SJSA1 (cell line): ENCODE data around the gene APP. TPM values are rescaled to one million over a fixed set of nuclear protein-coding genes. Genes with fewer than 3 reads are reported as not detected.
A peak's percentile ranks its signal among the peaks of the same experiment; 100 is the strongest.

Experiments used
- DNase-seq, 2 experiments: peaks; one replicate each; pipeline ENCODE4 v3.0.0-alpha.2; 2015 to 2020; ENCODE audit warnings: low spot score in 2 of 2, low read depth in 1 of 2
- H3K27ac ChIP-seq: fragments of 250-450 bp; sonication (Bioruptor Pico); 2 replicates; pipeline ENCODE4 v1.5.1; 2020; ENCODE audit warnings: mild to moderate bottlenecking, moderate library complexity
- H3K27me3 ChIP-seq: fragments of 250-450 bp; sonication (Bioruptor Pico); replicated peaks from 2 replicates; pipeline ENCODE4 v1.5.1; 2020; ENCODE audit warnings: mild to moderate bottlenecking, moderate library complexity
- H3K36me3 ChIP-seq: fragments of 250-450 bp; sonication (Bioruptor Pico); 2 replicates; pipeline ENCODE4 v1.5.1; 2020; ENCODE audit warnings: mild to moderate bottlenecking
- H3K4me1 ChIP-seq: fragments of 250-450 bp; sonication (Bioruptor Pico); replicated peaks from 2 replicates; pipeline ENCODE4 v1.6.1; 2021; ENCODE audit warnings: mild to moderate bottlenecking
- H3K4me3 ChIP-seq: fragments of 250-450 bp; sonication (Bioruptor Pico); 2 replicates; pipeline ENCODE4 v1.5.1; 2020; ENCODE audit warnings: mild to moderate bottlenecking
- H3K9me3 ChIP-seq: fragments of 250-450 bp; sonication (Bioruptor Pico); replicated peaks from 2 replicates; pipeline ENCODE4 v1.5.1; 2020; ENCODE audit warnings: mild to moderate bottlenecking
- total RNA-seq: library from RNA; depleted of rRNA; stranded (reverse); fragments of >200 nt; shearing (Covaris generic); gene quantifications from 2 replicates; pipeline ENCODE4 v1.2.3, GENCODE V29; 2014

APP gene
- total RNA-seq, 1 experiment from 2014 or later = 221 TPM

- no peak for DNase-seq
- Histone ChIP-seq H3K9me3 (no peaks in the 10 kb centered on the region), H3K27me3 (no peaks in the 10 kb centered on the region), H3K36me3 (no peaks in the 10 kb centered on the region), H3K27ac (no peak overlapping the region), H3K4me1 (no peaks in the 10 kb centered on the region), H3K4me3 (no peak overlapping the region)
Measured at GRCh38 chr21:26177187-26177586, 6.6 kb upstream of the APP start.

DNA sequence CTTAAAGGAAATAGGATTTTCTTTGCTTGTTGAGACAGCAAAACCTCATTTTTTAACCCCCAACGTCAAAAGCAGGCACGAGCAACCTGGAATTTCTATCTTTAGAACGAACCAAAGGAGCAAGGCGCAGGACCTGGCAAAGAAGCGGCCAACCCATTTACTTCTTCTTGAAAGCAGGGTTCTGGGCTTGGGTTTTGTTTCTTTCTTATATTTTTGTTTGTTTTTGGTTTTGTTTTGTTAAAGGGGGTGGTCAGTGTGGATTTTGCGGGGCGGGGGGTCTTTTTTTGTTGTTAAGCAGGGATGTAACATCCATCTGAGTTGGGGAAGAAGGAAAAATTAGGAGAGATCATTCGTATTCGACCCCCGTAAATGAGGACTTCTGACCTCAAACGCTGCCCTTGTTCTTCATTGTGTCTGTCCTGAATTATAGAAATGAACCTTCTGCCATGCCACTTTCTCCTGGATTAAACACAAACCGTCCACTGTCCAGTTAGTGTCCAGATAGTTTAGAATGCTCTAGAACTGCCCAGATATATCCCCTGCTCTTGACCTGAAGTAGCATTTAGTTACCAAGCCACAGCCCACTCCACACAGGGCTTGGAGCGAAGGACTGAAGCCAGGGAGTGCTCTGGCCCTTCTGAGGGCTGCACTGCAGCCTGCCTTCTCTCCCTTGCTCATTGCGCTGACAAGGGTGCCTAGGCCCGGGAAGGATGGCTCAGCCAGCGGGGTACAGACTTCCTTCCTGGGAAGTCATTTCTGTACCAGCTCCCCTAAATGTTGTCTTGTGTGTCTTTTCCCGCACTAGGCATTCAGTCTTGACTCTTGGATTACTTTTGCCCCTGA is 909 bp upstream of the APP start:
- Histone ChIP-seq H3K4me1 (peaks cover 28% of the 10 kb centered on the region), H3K27ac (no peak overlapping the region), H3K36me3 (peaks cover 23% of the 10 kb centered on the region), H3K9me3 (no peaks in the 10 kb centered on the region), H3K27me3 (no peaks in the 10 kb centered on the region), H3K4me3 (peak overlapping the region; percentile 84)
- DNase-seq = no peak

DNA sequence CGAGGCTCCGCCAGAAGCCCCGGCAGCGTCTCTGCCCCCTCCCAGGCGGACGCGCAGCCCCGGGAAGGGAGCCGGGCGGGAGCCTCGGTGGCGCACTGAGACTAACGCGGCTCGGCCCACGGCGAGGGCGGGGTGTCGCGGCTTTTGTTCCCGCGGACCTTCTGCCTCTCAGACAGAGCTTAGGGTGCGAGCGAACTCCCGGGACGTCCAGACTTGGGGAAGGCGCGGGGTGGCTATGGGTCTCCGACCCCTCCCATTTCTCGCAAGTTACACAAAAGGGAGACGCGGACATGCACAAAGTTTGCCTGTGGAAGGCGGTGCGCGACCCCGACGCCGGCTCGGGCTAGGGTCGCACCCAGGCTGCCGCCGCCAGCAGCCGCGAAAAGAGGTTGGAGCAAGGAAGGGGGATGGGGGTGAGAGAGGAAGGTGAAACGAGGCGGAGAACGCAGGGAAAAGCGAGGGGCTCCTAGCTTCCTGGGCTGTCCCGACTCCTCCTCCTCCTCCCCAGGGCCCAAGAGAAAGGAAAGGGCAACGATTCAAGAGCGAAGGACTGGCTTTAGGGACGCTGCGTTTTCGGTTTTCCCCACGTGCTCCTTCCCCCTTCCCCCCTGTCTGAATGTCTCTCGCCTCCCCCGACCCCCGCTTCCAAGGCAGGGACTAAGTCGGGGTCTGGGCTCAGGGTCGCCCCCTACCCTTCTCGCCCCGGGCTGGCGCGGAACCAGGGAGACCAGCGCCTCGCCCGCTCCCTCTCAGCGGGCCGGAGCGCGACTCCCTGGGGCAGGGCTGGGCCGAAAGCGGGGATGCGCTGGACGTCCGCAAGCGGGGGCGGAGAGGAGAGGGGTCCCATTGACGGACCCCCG is 729 bp downstream of the APP start:
- Histone ChIP-seq H3K27ac (peak overlapping the region; percentile 59), H3K4me3 (peak overlapping the region; percentile 84), H3K27me3 (no peaks in the 10 kb centered on the region), H3K9me3 (no peaks in the 10 kb centered on the region), H3K36me3 (peaks cover 23% of the 10 kb centered on the region), H3K4me1 (peaks cover 30% of the 10 kb centered on the region)
- DNase-seq = peak; percentile 62 to 76

DNA sequence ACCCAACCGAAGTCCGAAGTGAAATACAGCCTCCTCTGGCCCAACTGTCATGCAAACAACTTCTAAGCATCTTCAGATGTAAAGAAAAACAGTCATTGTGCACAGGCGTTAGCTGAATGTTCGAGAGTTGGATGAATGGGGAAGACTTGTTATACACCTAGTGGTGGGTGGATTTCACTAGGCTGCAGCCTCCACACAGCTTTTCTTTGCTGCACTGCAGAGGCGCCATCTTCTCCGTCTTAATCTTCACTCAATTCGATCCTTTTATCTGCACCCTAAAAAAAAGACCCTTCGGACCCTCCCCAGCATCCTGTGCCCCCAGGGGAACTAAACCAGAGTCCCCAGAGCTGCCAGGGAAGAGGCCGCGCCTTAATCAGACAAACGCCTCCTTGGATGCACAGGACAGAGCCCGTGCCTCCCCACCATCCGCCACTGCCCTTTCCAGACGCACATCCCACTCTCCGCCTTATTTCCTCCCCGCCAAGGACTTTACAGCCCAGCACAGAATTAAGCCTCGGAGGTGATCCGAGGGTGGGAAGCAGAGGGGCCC is 1.4 kb downstream of the APP start:
- DNase-seq = peak; percentile 51 to 79
- no peaks in the 10 kb centered on the region for H3K9me3 ChIP-seq
- no peaks in the 10 kb centered on the region for H3K27me3 ChIP-seq
- peaks cover 23% of the 10 kb centered on the region for H3K36me3 ChIP-seq
- H3K27ac ChIP-seq = peak overlapping the region; percentile 59
- H3K4me3 ChIP-seq = peak overlapping the region; percentile 84
- peaks cover 30% of the 10 kb centered on the region for H3K4me1 ChIP-seq

DNA sequence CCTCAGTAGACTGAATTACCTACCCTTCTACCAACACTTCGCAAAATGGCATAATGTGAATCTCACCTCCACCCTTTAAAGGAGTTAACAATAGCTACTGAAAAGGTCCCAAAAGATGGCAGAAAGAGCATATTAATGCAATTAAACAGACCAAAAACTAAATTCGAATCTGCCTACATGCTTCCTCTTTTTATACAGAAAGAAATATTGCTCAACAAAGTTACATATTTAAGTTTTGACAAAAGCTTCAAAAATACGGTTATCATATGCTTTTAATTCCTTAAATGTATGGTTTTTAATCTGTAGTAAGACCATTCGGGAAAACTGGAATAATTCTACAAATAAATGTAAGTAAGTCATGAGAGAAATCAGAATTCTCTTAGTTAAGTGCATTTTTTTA is 2.2 kb downstream of the APP start:
- Histone ChIP-seq H3K36me3 (peaks cover 23% of the 10 kb centered on the region), H3K27me3 (no peaks in the 10 kb centered on the region), H3K27ac (no peak overlapping the region), H3K4me3 (no peak overlapping the region), H3K9me3 (no peaks in the 10 kb centered on the region), H3K4me1 (peaks cover 30% of the 10 kb centered on the region)
- no peak for DNase-seq

GRCh38 chr21:26167593-26167992 is 3.0 kb downstream of the APP start:
- H3K27me3 ChIP-seq = no peaks in the 10 kb centered on the region
- no peak overlapping the region for H3K4me3 ChIP-seq
- DNase-seq = no peak
- H3K27ac ChIP-seq = peak overlapping the region; percentile 48; the same call in 1 of the 2 replicates
- no peaks in the 10 kb centered on the region for H3K9me3 ChIP-seq
- peaks cover 30% of the 10 kb centered on the region for H3K4me1 ChIP-seq
- H3K36me3 ChIP-seq = peaks cover 23% of the 10 kb centered on the region

DNA sequence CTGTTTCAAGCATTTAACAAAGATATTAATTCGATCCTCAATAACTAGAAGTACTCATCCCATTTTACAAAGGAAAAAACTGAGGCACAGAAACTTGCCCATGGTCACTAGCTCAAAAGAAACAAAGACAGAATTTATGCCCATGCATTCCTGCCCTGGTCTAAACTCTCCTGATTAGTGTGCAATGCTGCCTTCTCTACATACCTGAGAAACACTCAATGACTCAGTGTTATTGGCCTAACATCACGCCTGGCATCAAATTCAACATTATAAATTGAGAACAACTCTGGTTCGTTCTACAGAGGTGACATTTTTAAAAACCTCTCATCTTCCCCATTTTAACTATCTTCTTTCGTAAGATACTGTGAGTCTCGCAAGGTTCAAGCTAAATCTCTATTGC is 5.2 kb downstream of the APP start:
- H3K27me3 ChIP-seq = no peaks in the 10 kb centered on the region
- no peak for DNase-seq
- no peak overlapping the region for H3K27ac ChIP-seq
- H3K9me3 ChIP-seq = no peaks in the 10 kb centered on the region
- peaks cover 25% of the 10 kb centered on the region for H3K4me1 ChIP-seq
- H3K36me3 ChIP-seq = peaks cover 21% of the 10 kb centered on the region
- no peak overlapping the region for H3K4me3 ChIP-seq

DNA sequence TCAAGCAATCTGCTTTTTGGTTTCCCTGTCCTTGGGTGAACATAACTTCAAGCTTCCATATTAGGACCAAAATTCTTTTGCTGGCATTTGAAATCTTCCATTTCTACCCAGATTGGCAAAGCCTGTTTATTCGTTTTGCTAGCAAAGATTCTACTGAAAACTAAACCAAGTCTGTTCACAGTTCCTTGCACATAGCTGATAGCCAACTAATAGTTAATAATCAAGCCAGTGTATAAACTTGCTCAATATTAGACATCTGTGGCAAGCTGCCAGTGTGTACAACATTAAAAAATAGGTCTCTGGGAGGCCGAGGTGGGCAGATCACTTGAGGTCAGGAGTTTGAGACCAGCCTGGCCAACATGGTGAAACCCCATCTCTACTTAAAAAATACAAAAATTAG is 6.3 kb downstream of the APP start:
- DNase-seq = no peak
- no peak overlapping the region for H3K27ac ChIP-seq
- H3K27me3 ChIP-seq = no peaks in the 10 kb centered on the region
- H3K4me1 ChIP-seq = peaks cover 25% of the 10 kb centered on the region
- H3K9me3 ChIP-seq = no peaks in the 10 kb centered on the region
- H3K4me3 ChIP-seq = no peak overlapping the region
- H3K36me3 ChIP-seq = peaks cover 14% of the 10 kb centered on the region

GRCh38 chr21:26162081-26162480 is 8.5 kb downstream of the APP start:
- Histone ChIP-seq H3K4me1 (peaks cover 9% of the 10 kb centered on the region), H3K4me3 (no peak overlapping the region), H3K27ac (no peak overlapping the region), H3K27me3 (no peaks in the 10 kb centered on the region), H3K9me3 (no peaks in the 10 kb centered on the region), H3K36me3 (0 out of 2 replicates have a peak, but pooled peaks cover under 1% of the 10 kb centered on the region)
- no peak for DNase-seq

- DNase-seq = no peak
- no peak overlapping the region for H3K4me3 ChIP-seq
- H3K27ac ChIP-seq = no peak overlapping the region
- no peaks in the 10 kb centered on the region for H3K36me3 ChIP-seq
- H3K4me1 ChIP-seq = peaks cover under 1% of the 10 kb centered on the region
- no peaks in the 10 kb centered on the region for H3K9me3 ChIP-seq
- H3K27me3 ChIP-seq = no peaks in the 10 kb centered on the region
Measured at GRCh38 chr21:26159869-26160268, 10.7 kb downstream of the APP start.

DNA sequence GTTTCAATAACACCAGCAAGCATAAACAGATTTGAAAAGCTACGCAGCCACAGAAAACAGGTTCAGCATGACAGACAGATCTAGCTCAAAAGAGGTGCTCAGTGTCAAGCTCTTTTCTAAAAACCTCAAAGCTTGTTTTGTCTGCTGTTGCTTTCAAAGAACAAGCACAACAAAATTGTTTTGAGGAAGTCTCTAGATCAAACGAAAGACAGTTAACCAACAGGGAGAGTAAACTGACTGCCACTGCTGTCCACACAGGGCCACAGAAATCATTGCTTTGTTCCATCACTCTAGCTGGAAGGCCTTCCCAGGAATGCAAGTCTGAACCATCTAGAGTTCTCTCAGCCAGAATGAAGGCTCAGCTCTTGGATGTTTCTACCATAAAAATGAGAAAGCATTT is 12.8 kb downstream of the APP start:
- Histone ChIP-seq H3K36me3 (no peaks in the 10 kb centered on the region), H3K9me3 (no peaks in the 10 kb centered on the region), H3K27ac (no peak overlapping the region), H3K4me1 (peaks cover 18% of the 10 kb centered on the region), H3K27me3 (no peaks in the 10 kb centered on the region), H3K4me3 (no peak overlapping the region)
- no peak for DNase-seq

- H3K4me3 ChIP-seq = no peak overlapping the region
- no peaks in the 10 kb centered on the region for H3K27me3 ChIP-seq
- no peaks in the 10 kb centered on the region for H3K9me3 ChIP-seq
- no peaks in the 10 kb centered on the region; the same call in 1 of the 2 replicates for H3K36me3 ChIP-seq
- DNase-seq = no peak
- peaks cover 18% of the 10 kb centered on the region for H3K4me1 ChIP-seq
- no peak overlapping the region for H3K27ac ChIP-seq
Measured at GRCh38 chr21:26154753-26155152, 15.8 kb downstream of the APP start.

GRCh38 chr21:26153758-26154157 is 16.8 kb downstream of the APP start:
- H3K27ac ChIP-seq = peak overlapping the region; percentile 41
- H3K4me3 ChIP-seq = no peak overlapping the region
- H3K4me1 ChIP-seq = peaks cover 26% of the 10 kb centered on the region
- no peaks in the 10 kb centered on the region for H3K9me3 ChIP-seq
- peak in 1 of 2 experiments; percentile 44 for DNase-seq
- H3K27me3 ChIP-seq = no peaks in the 10 kb centered on the region
- H3K36me3 ChIP-seq = no peaks in the 10 kb centered on the region; the same call in 1 of the 2 replicates
